GM08714 (cell line): ENCODE results near the gene CYTH3.

Source experiments
- H3K4me3 ChIP-seq: fragments of 200-500 bp; sonication (Bioruptor generic); 2 replicates; pipeline ENCODE4 v1.5.1; 2014; ENCODE audit warnings: mild to moderate bottlenecking, low read length, inconsistent platforms
- ZNF274 ChIP-seq: IDR thresholded peaks from 2 replicates; pipeline ENCODE4 v1.6.1; 2012; ENCODE audit warnings: mild to moderate bottlenecking, low read depth, low read length

The CYTH3 gene

GRCh38 chr7:6256677-6257535 lies 15.5 kb downstream of the CYTH3 start:
- no peak for TF ChIP-seq ZNF274
- peak overlapping the region; percentile 9; the same call in 1 of the 2 replicates for H3K4me3 ChIP-seq

- no peak for TF ChIP-seq ZNF274
- 0 out of 2 replicates have a peak overlapping the region, but pooled peaks have one; percentile 23 for H3K4me3 ChIP-seq
Measured at GRCh38 chr7:6256109-6256483, 16.3 kb downstream of the CYTH3 start.

GRCh38 chr7:6254866-6255265 lies 17.6 kb downstream of the CYTH3 start:
- no peak for TF ChIP-seq ZNF274
- H3K4me3 ChIP-seq, result no peak overlapping the region

GRCh38 chr7:6252748-6253147 lies 19.7 kb downstream of the CYTH3 start:
- TF ChIP-seq ZNF274, result no peak
- no peak overlapping the region for H3K4me3 ChIP-seq

GRCh38 chr7:6252341-6252746 lies 20.1 kb downstream of the CYTH3 start:
- H3K4me3 ChIP-seq, result no peak overlapping the region
- no peak for TF ChIP-seq ZNF274

- no peak overlapping the region for H3K4me3 ChIP-seq
- no peak for TF ChIP-seq ZNF274
Measured at GRCh38 chr7:6251653-6252052, 20.8 kb downstream of the CYTH3 start.

GRCh38 chr7:6250364-6250833 lies 22.0 kb downstream of the CYTH3 start:
- TF ChIP-seq ZNF274, result no peak
- H3K4me3 ChIP-seq, result peak overlapping the region; percentile 35; the same call in 1 of the 2 replicates

GRCh38 chr7:6249043-6249442 lies 23.4 kb downstream of the CYTH3 start:
- TF ChIP-seq ZNF274, result no peak

GRCh38 chr7:6248581-6248980 lies 23.8 kb downstream of the CYTH3 start:
- H3K4me3 ChIP-seq, result no peak overlapping the region

More at GRCh38 chr7:6249043-6249442, 23.4 kb downstream of the CYTH3 start:
- no peak overlapping the region for H3K4me3 ChIP-seq

GRCh38 chr7:6246251-6246917 lies 26.0 kb downstream of the CYTH3 start:
- TF ChIP-seq ZNF274, result no peak
- H3K4me3 ChIP-seq, result no peak overlapping the region

More at GRCh38 chr7:6248581-6248980, 23.8 kb downstream of the CYTH3 start:
- TF ChIP-seq ZNF274, result no peak

- no peak overlapping the region for H3K4me3 ChIP-seq
- no peak for TF ChIP-seq ZNF274
Measured at GRCh38 chr7:6244021-6244420, 28.4 kb downstream of the CYTH3 start.

- no peak for TF ChIP-seq ZNF274
- H3K4me3 ChIP-seq, result no peak overlapping the region
Measured at GRCh38 chr7:6243168-6243567, 29.3 kb downstream of the CYTH3 start.

- no peak for TF ChIP-seq ZNF274
- H3K4me3 ChIP-seq, result no peak overlapping the region
Measured at GRCh38 chr7:6242561-6242960, 29.9 kb downstream of the CYTH3 start.

GRCh38 chr7:6241607-6241973 lies 30.8 kb downstream of the CYTH3 start:
- no peak overlapping the region for H3K4me3 ChIP-seq
- no peak for TF ChIP-seq ZNF274
